ENCODE measurements around the gene ADAMTS8. TPM values are rescaled to one million over a fixed set of nuclear protein-coding genes. Genes with fewer than 3 reads are reported as not detected.

Gene ADAMTS8
- polyA plus RNA-seq (ENCODE audit: insufficient read depth in 1 of 5, insufficient read length in 5 of 5, low replicate concordance in 1 of 5): 10 to 100 TPM in 1 of 5 donors, 1 to 10 TPM in 4; 3.7 to 11.2 (median 6.0) TPM
- long read RNA-seq, donor 1, full-length matches to known transcripts: 2 of 2 reads
- long read RNA-seq, donor 1, partial matches to known transcripts: 0 of 2 reads
- long read RNA-seq, donor 1, other reads (novel, unspliced or antisense): 0 of 2 reads
- long read RNA-seq, donor 2, full-length matches to known transcripts: 3 of 3 reads
- long read RNA-seq, donor 2, partial matches to known transcripts: 0 of 3 reads
- long read RNA-seq, donor 2, other reads (novel, unspliced or antisense): 0 of 3 reads
- long read RNA-seq, donor 3, full-length matches to known transcripts: 2 of 2 reads
- long read RNA-seq, donor 3, partial matches to known transcripts: 0 of 2 reads
- long read RNA-seq, donor 3, other reads (novel, unspliced or antisense): 0 of 2 reads
- long read RNA-seq, donor 4, full-length matches to known transcripts: 2 of 2 reads
- long read RNA-seq, donor 4, partial matches to known transcripts: 0 of 2 reads
- long read RNA-seq, donor 4, other reads (novel, unspliced or antisense): 0 of 2 reads
- long read RNA-seq, donor 5, full-length matches to known transcripts: 2 of 24 reads
- long read RNA-seq, donor 5, partial matches to known transcripts: 12 of 24 reads
- long read RNA-seq, donor 5, other reads (novel, unspliced or antisense): 10 of 24 reads
- long read RNA-seq, donor 6, full-length matches to known transcripts: 2 of 2 reads
- long read RNA-seq, donor 6, partial matches to known transcripts: 0 of 2 reads
- long read RNA-seq, donor 6, other reads (novel, unspliced or antisense): 0 of 2 reads
- long read RNA-seq, donor 7, full-length matches to known transcripts: 3 of 8 reads
- long read RNA-seq, donor 7, partial matches to known transcripts: 5 of 8 reads
- long read RNA-seq, donor 7, other reads (novel, unspliced or antisense): 0 of 8 reads
- long read RNA-seq, donor 8, full-length matches to known transcripts: 1 of 1 reads
- long read RNA-seq, donor 8, partial matches to known transcripts: 0 of 1 reads
- long read RNA-seq, donor 8, other reads (novel, unspliced or antisense): 0 of 1 reads

GRCh38 chr11:130428316-130429119 is at the start of gene ADAMTS8:
ADAMTS8 (minus strand) TSS chr11:130428609; CDS start chr11:130428286, 323 bp downstream.
- no peak for DNase-seq

GRCh38 chr11:130477586-130478203 is 49.3 kb upstream of the ADAMTS8 start:
- DNase-seq: no peak

GRCh38 chr11:130476922-130477491 is 48.6 kb upstream of the ADAMTS8 start:
- no peak for DNase-seq

- DNase-seq: no peak
Observed at GRCh38 chr11:130476200-130476921, 48.0 kb upstream of the ADAMTS8 start.

- DNase-seq: no peak
Observed at GRCh38 chr11:130475426-130476053, 47.1 kb upstream of the ADAMTS8 start.

- DNase-seq: no peak
Observed at GRCh38 chr11:130474637-130475400, 46.4 kb upstream of the ADAMTS8 start.

GRCh38 chr11:130473795-130474377 is 45.5 kb upstream of the ADAMTS8 start:
- no peak for DNase-seq

- no peak for DNase-seq
Observed at GRCh38 chr11:130473056-130473794, 44.8 kb upstream of the ADAMTS8 start.

GRCh38 chr11:130472434-130472961 is 44.1 kb upstream of the ADAMTS8 start:
- no peak for DNase-seq

- no peak for DNase-seq
Observed at GRCh38 chr11:130471731-130472433, 43.5 kb upstream of the ADAMTS8 start.

- DNase-seq: no peak
Observed at GRCh38 chr11:130470832-130471706, 42.7 kb upstream of the ADAMTS8 start.

- no peak for DNase-seq
Observed at GRCh38 chr11:130469181-130469580, 40.8 kb upstream of the ADAMTS8 start.

GRCh38 chr11:130467116-130467900 is 38.9 kb upstream of the ADAMTS8 start:
- no peak for DNase-seq

- DNase-seq: no peak
Observed at GRCh38 chr11:130465263-130465662, 36.9 kb upstream of the ADAMTS8 start.
